ENCODE measurements around the gene RICTOR. TPM values are rescaled to one million over a fixed set of nuclear protein-coding genes. Genes with fewer than 3 reads are reported as not detected.

Gene RICTOR
- total and polyA plus RNA-seq, 9 of the 15 experiments (the other 6 are each of a cell fraction or from before 2014, with no cell fraction given) = 13.9 to 46.6 (median 22.6) TPM

- 0 out of 2 replicates have a peak, but pooled peaks have one; percentile 4 for TF ChIP-seq REST (IDR thresholded peaks at IDR 0.05; ENCODE audit: borderline replicate concordance)
- TF ChIP-seq REST (CRISPR knock-in tag; IDR thresholded peaks at IDR 0.05; ENCODE audit: low read depth) = no peak
- TF ChIP-seq CLOCK (CRISPR knock-in tag; IDR thresholded peaks at IDR 0.05; ENCODE audit: borderline replicate concordance) = no peak
- TF ChIP-seq MTA1 (IDR thresholded peaks at IDR 0.05; ENCODE audit: borderline replicate concordance) = 0 out of 2 replicates have a peak, but pooled peaks have one; percentile 16
- no peak for TF ChIP-seq CREBBP (IDR thresholded peaks at IDR 0.05; ENCODE audit: low read depth, low read length)
- TF ChIP-seq TAF9B (IDR thresholded peaks at IDR 0.05; ENCODE audit: partially characterized antibody) = peak; percentile 22
- TF ChIP-seq TBL1XR1 (IDR thresholded peaks at IDR 0.05; ENCODE audit: low read length in 2 of 2) = peak in 1 of 2 experiments; percentile 54; a peak in 2 of 4 replicates
- TF ChIP-seq ZNF197 (CRISPR knock-in tag; IDR thresholded peaks at IDR 0.05; ENCODE audit: low read depth) = no peak
- TF ChIP-seq BDP1 (IDR thresholded peaks at IDR 0.05; ENCODE audit: insufficient read depth, insufficient read length) = no peak
- TF ChIP-seq ZNF253 (CRISPR knock-in tag; conservative IDR thresholded peaks at IDR 0.05) = no peak
- TF ChIP-seq MYC (IDR thresholded peaks at IDR 0.05; ENCODE audit: low read depth, low read length) = 0 out of 2 replicates have a peak, but pooled peaks have one; percentile 39
- TF ChIP-seq MYC (CRISPR knock-in tag; IDR thresholded peaks at IDR 0.05; ENCODE audit: borderline replicate concordance, low read depth) = no peak
Measured at GRCh38 chr5:39116344-39117170, 42.4 kb upstream of the RICTOR start (continued).
